Measurements from ENCODE around the gene XRCC3.

- no peak for TF ChIP-seq CTCF (IDR thresholded peaks at IDR 0.05; ENCODE audit: insufficient read depth, low read length, poor library complexity, severe bottlenecking)
- no peak for TF ChIP-seq EZH2phosphoT487 (conservative IDR thresholded peaks at IDR 0.05; ENCODE audit: low read length)
Observed at GRCh38 chr14:103749860-103750259, 34.6 kb upstream of the XRCC3 start.

Measured in SU-DHL-6 (cell line).